AG10803 (cell line): Measurements from ENCODE around the gene ARL8A.

Experiments used
- DNase-seq: peaks from one replicate; pipeline ENCODE4 v3.0.0; 2010; ENCODE audit warnings: low read depth
- H3K4me3 ChIP-seq: 2 replicates; pipeline ENCODE4 v1.5.1; 2011; ENCODE audit warnings: mild to moderate bottlenecking, low read length, control low read depth
- CTCF ChIP-seq: conservative IDR thresholded peaks from 2 replicates; pipeline ENCODE4 v1.5.1; 2011; ENCODE audit warnings: mild to moderate bottlenecking, low read length, control low read depth, inconsistent platforms

The ARL8A gene

GRCh38 chr1:202163281-202164270 lies 19.0 kb upstream of the ARL8A start:
- H3K4me3 ChIP-seq = no peak overlapping the region
- no peak for TF ChIP-seq CTCF
- no peak for DNase-seq

GRCh38 chr1:202162418-202163280 lies 18.1 kb upstream of the ARL8A start:
- no peak for TF ChIP-seq CTCF
- no peak for DNase-seq
- H3K4me3 ChIP-seq = no peak overlapping the region

- no peak for DNase-seq
- no peak overlapping the region for H3K4me3 ChIP-seq
- TF ChIP-seq CTCF = no peak
Measured at GRCh38 chr1:202162047-202162417, 17.5 kb upstream of the ARL8A start.

- no peak for TF ChIP-seq CTCF
- no peak for DNase-seq
- H3K4me3 ChIP-seq = no peak overlapping the region
Measured at GRCh38 chr1:202161151-202162046, 16.9 kb upstream of the ARL8A start.

GRCh38 chr1:202160377-202160940 lies 15.9 kb upstream of the ARL8A start, which contains the start of gene PTPN7:
TSS of gene PTPN7 (minus strand) at chr1:202160602. CDS start at chr1:202159402, 1,200 bp downstream.
- H3K4me3 ChIP-seq = no peak within 1 kb of the TSS
- no peak for DNase-seq
- no peak for TF ChIP-seq CTCF

GRCh38 chr1:202159534-202160371 lies 15.2 kb upstream of the ARL8A start:
- H3K4me3 ChIP-seq = no peak overlapping the region
- no peak for DNase-seq
- TF ChIP-seq CTCF = no peak
